ENCODE data around the gene MKI67.
"Not testable (repeated sequence)": the region's sequence is repeated elsewhere in the genome, so short reads cannot be mapped to it uniquely, and the experiment has no call there.

MKI67 gene

GRCh38 chr10:128147669-128148068 is 21.4 kb upstream of the MKI67 start:
- no peak for DNase-seq (ENCODE audit: low spot score)

- DNase-seq (ENCODE audit: low spot score): peak; percentile 62
These were observed 20.8 kb upstream of the MKI67 start for GRCh38 chr10:128147064-128147463.

DNA sequence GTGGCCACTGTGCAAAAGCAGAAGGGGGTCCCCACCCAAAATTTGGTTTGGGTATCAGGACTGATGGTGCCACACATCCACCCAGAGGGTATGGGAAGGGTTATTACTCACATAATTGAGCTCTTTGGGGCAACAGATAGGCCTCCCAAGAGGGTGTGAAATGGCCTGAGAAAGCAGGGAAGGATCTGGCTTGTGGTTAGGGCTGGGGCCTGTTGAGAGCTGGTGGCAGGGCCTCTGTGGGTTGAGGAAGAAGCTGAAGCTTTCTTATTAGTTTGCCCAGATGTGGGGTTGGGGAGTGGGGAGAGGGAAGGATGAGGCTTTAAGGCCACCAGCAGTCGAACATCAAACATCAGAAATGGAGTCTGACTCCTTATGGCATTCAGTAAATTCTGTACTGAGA is 18.3 kb upstream of the MKI67 start:
- no peak for DNase-seq (ENCODE audit: low spot score)

DNA sequence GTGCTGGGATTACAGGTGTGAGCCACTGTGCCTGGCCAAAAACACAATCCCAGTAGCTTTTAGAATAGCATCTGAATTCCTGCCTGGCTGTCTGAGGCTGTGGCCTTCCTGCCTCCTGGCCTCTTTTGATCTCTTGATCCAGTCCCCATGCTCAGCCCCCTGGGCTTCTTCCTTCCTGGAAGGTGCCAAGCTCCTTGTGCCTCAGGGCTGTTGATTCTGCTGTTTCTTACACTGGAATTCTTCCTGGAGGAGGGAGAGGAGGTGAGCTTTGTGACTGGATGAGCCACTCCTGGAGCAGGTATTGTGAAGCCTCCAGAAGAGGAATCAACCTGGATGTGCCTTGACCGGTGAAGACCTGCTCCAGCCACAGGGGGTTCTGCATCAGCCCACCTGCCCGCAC is 17.3 kb upstream of the MKI67 start:
- DNase-seq (ENCODE audit: low spot score): no peak

DNA sequence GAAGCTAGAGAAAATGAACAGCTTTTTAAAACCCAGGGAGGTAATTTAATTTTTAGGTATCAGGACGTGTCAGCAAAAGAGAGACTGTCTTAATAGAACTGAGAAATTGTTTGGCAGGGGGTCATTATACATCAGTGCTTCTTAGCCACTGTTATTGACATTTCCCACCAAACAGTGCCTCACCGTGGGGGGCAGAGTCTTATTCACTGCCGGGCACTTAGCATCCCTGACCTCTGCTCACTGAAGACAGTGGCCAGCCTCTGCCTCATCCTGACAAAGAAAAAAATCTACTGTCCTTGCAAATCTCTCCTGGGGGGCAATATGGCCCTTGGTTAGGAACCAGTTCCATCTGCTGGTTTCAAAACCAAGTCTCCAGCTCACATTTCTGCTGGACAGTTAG is 14.2 kb upstream of the MKI67 start:
- no peak for DNase-seq (ENCODE audit: low spot score)

GRCh38 chr10:128138429-128138828 is 12.2 kb upstream of the MKI67 start:
- not testable (repeated sequence) for DNase-seq (ENCODE audit: low spot score)

DNA sequence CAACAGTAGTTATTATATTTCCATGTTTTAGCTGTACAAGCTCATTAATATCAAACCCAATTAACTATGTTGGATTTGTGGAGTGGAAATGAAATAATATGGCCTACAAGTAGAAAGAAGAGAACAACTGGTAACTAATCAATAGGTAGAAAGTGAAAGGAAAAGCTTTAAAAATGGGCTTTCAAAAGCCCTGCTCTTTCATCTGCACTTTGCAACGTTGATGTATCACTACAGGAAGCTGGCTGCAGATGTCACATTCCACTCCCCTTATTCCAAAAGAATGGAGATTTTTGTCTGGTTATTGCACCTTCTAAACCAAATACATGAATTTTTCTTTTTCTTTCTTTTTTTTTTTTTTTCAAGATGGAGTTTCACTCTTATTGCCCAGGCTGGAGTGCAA is 11.7 kb upstream of the MKI67 start:
- no peak for DNase-seq (ENCODE audit: low spot score)

DNA sequence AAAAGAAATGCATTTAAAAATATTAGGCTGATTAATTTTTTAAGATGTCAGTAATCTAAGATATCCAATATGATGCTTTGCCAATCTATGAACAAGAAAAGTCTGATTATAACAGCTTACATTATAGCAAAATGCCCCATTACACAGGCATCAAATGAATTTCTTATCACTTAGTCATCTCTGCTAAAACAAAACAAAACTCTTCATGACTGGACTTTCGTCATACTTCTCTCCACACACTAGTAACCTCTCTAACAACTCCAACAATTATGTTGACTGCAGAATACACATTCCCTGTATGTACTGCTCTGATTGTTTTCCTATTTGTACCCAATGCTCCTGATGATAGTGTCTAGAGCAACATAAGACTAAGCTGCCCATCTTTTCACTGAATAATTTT is 3.8 kb upstream of the MKI67 start:
- no peak for DNase-seq (ENCODE audit: low spot score)

- no peak for DNase-seq (ENCODE audit: low spot score)
These were observed 2.4 kb upstream of the MKI67 start for GRCh38 chr10:128128582-128128981.

- peak; percentile 37 for DNase-seq (ENCODE audit: low spot score)
These were observed 743 bp downstream of the MKI67 start for GRCh38 chr10:128125416-128125943.

DNA sequence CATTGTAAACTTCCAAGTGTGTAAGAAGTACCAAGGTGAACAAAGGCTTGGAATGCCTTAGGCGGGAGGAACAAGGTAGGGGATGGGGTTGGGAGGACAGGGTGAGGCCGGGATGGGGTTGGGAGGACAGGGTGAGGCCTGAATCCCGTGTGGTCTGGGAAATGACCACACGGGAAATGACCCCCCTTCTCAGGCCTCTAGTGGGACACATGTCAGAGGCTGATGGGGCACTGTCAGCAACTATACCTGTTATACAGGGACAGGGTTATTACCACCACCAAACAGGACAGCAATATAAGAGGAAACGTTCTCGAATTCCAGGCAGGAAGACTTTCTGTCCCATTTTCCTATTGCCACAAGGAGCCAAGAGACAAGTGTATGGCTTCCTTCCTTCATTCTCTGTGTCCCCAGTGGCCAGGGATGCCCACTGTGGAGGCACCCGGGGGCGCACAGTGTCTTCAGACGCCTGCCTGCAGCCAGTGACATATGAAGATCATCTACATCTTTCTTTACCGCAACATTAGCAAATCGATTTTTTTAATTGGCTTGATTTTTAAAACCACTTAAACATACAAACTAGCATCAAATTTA is 1.3 kb downstream of the MKI67 start:
- DNase-seq (ENCODE audit: low spot score): peak; percentile 32

DNA sequence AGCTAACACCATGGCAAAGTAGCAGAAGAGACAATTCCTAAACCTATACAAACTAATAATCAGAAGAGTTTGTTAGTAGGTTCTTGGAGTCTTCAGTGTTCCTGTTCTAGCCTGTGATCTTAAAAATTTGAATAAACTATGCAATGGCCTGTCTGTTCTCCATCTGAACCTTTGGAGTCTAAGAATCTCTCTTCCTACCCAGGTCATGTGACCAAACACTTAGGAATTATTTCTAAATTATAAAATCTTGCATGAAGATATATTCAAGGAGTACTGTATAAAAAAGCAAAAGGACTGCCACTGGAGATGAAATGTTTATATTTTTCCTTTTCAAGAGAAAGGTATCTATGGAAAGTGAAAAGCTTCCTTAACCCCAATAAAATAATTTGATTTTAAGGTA is 2.4 kb downstream of the MKI67 start:
- DNase-seq (ENCODE audit: low spot score): no peak

GRCh38 chr10:128122931-128123330 is 3.3 kb downstream of the MKI67 start:
- no peak for DNase-seq (ENCODE audit: low spot score)

DNA sequence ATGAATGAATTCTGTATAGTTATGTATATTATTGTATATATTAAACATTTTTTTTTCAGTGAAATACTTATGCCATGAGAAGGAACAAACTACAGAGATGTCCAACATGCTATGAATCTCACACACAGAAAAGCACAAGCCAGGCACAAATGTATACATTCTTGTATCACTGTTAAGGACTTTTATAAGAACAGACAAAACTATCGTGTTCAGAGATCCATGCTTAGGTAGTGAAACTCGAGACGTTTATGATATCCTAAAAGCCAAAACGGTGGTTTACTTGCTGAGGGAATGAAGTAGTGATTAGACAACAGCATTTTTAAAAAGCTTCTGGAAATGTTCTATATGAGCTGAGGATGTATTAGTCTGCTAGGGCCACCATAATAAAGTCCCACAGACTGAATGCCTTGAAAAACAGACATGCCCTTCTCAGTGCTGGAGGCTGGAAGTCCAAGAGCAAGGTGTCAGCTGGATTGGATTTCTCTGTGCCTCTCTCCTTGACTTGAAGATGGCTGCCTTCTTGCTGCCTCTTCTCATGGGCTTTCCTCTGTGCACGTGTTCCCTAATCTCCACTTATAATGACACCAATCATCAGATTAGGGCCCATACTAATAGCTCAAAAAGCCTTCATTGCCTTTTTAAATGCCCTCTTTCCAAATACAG is 4.3 kb downstream of the MKI67 start:
- no peak for DNase-seq (ENCODE audit: low spot score)

GRCh38 chr10:128116851-128117615 is 9.2 kb downstream of the MKI67 start:
- no peak for DNase-seq (ENCODE audit: low spot score)

- no peak for DNase-seq (ENCODE audit: low spot score)
These were observed 10.0 kb downstream of the MKI67 start for GRCh38 chr10:128116187-128116586.

- DNase-seq (ENCODE audit: low spot score): no peak
These were observed 10.9 kb downstream of the MKI67 start for GRCh38 chr10:128115356-128115755.

- DNase-seq (ENCODE audit: low spot score): no peak
These were observed 11.3 kb downstream of the MKI67 start for GRCh38 chr10:128114901-128115300.

DNA sequence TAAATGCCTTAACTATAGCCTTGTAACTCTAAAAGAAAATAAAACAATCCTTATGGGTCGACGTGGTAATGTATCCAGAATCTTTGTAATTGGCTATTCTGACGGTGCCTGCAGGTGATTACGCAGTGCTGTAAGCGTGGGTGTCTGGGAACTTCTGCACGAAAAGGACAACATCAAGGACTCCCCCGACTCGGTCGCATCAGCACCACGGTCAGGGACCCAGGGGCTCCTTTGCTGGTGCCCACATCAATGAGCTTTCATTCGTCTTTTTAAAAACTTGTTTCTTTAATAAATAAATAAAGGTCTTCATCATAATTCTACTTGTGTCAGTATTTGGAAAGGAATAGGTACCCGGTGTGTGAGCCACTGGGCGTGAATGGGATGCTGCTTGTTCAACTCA is 13.2 kb downstream of the MKI67 start:
- no peak for DNase-seq (ENCODE audit: low spot score)

GRCh38 chr10:128111696-128112095 is 14.5 kb downstream of the MKI67 start:
- DNase-seq (ENCODE audit: low spot score): no peak

DNA sequence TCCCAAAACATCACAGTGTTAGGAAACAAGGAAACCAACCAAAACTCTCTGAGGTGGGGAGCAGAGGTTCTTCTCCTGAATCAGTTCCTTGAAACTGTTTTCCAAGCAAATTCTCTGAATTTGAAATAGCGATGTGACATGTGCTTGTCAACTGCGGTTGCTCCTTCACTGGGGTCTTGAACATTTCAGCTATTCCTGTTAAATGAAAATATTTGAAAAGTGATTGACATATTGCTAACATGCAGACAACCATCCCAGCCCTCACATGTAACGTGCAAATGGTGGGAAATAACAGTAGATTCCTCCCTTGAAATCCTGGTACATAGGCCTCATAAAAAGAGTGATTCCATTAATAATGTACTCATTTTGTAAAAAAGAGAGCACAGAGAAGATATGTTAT is 15.9 kb downstream of the MKI67 start:
- DNase-seq (ENCODE audit: low spot score): no peak

DNA sequence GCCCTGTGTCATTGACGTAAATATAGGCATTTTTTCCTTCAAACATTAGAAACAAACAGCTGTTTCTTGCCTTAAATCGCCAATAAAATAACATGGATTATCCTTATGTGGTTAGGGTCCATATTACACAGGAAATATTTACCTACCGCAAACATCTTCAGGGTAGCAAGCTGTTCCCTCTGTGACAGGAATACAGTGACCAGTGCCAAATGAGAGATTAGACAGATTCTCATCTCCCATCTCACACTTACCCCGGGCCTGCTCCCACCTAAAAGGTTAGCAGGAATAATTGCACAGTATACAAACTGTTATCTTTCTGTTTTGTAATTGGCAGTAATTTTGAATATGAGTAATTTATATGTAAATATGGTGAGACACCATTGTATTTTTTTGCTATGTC is 16.5 kb downstream of the MKI67 start:
- no peak for DNase-seq (ENCODE audit: low spot score)

DNA sequence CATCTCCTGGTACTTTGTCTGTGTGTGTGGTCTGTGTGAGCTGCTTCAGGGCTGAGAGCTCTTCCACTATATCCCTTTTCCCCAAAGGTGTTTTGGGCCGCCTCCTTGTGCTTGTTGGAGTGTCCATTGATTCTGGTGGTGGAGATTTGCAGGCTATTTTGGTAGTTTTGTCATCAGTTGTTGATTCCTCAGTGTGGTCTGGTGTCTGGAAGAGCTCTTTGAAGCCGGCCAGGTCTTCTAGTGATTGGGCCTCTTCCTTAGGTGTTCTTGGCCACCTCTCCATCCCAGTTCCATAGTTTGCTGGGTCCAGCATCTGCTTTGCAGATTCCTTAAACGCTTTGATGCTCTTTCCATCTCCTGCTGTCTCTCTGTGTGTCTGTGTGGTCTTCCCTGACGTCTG is 20.8 kb downstream of the MKI67 start:
- DNase-seq (ENCODE audit: low spot score): no peak
